K562 treated with DMSO at 1 percent for 24 hours (cell line): ENCODE measurements around the gene ADAT3. TPM values are rescaled to one million over a fixed set of nuclear protein-coding genes. Genes with fewer than 3 reads are reported as not detected.

Experiments
- total RNA-seq: library from RNA; unstranded; fragments of 300-600 nt; gene quantifications from 2 replicates; pipeline ENCODE4 v1.2.3, GENCODE V29; 2022; ENCODE audit warnings: low read depth; ENCODE audit not compliant: insufficient read depth

The ADAT3 gene
- 29.8 and 34.6 TPM in 2 replicates for total RNA-seq

DNA sequence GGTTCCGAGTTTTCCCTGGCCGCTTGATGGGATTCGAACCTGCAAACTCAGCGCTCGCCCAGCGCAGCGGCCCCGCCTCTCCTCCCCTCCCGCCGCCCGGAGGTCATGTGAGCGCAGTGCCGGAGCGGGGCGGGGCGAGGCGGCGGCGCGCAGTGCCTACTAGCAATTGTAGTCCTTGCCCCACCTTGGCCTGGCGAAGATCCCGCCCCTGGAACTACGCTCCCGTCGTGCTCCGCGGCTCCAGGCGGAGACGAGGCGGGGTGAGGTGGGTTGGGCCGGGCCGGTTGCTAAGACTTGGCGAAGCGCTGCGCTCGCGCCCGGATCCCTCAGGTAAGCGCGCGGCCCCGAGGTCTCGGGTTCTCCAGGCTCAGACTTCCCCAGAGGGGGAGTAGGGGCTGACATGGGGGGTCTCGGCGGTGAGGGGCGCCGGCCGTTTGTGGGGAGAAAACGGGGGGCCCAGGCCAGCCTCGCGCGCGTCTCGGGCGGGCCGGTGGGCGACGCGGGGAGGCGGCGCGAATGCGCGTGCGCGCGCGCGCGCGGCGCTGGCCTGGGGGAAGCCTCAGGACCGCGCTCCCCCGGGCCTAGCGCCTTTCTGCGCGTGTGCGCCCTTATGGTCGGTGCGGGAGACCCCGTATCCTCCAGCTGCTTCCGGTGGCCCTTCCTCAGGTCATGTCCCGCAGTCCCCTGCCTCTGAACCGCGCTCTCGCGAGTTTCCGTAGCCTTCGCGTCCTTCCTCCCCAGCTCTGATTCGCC is at the start of gene ADAT3, which contains the start of gene SCAMP4:
TSS of gene ADAT3 (plus strand) at position 290 of the 753 bp plus-strand sequence. CDS start 6,649 bp downstream, outside the sequence.
TSS of gene SCAMP4 (plus strand) at position 290 of the 753 bp plus-strand sequence. CDS start 9,621 bp downstream, outside the sequence.

DNA sequence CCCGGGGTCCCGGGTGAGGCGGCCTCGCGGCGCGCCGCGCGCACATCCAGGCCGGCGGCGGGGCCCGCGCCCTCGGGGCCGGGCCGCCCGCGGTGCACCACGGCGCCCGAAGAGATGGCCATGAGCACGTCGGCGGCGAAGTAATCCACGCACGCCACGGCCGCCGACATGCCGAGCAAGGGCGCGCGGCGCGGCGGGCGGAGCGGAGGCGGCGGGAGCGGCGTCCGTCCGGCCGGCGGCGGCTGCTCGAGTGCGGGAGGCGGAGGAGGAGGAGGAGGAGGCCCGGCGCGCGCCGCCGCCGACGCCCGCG is 41.9 kb upstream of the ADAT3 start, which contains the start of gene KLF16:
TSS of gene KLF16 (minus strand) at position 252 of the 310 bp plus-strand sequence. CDS start at position 170, 82 bp downstream.

GRCh38 chr19:1885398-1886119 is 19.6 kb upstream of the ADAT3 start, which contains the start of gene ABHD17A:
Gene ABHD17A (minus strand): TSS chr19:1885496. CDS start chr19:1881566, 3,930 bp downstream.

DNA sequence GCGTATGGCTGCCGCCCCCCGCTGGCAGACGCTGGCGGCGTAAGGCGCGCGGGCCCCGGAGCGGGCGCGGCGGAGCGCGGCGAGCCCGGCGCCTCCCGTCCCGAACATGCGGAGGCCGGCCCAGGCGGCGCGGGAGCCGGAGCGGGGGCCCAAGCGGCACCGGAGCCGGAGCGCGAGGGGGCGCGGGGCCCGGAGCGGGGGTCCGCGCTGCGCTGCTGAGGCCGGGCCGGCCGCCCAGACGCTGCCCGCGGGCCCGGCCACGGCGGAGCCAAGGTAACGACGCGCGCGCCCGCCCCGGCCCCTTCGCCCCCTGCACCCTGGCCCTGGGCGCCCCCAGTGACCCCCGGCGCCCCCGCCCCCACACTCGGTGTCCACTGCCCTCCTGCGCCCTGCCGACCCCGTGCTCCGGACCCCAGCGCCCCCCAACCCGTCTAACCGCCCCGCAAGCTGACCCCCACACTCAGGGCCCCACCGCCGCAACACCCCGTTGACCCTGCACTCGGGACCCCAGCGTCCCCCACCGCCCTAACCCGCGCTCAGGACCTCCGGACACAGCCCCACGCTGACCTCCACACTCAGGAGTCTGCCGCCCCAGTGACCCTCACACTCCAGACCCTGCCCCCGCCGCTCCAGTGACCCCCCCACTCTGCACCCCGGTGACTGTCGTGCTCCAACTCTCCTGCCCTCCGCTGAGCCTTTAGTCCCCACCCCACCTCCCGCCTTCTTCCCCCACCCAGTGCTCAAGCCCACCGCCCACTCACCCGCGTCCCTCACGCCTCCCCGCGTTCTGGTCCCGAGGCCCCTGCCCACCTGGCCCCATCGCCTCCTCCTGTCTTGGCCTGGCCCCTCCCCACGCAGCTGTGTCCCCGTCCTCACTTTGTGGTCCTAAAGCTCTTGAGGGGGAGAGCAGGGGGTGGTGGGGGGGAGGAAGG is 36.2 kb downstream of the ADAT3 start, which contains the start of gene CSNK1G2:
TSS of gene CSNK1G2 (plus strand) at position 27 of the 932 bp plus-strand sequence. CDS start 28,601 bp downstream, outside the sequence.

Other genes starting within 250 kb of the ADAT3 start
- gene ONECUT3, start 151.9 kb upstream of the ADAT3 start, total RNA-seq: not detected in 2 replicates
- gene ATP8B3, start 93.1 kb upstream of the ADAT3 start, total RNA-seq: 4.3 and 5.2 TPM in 2 replicates
- 37.0 and 38.1 TPM in 2 replicates for gene REXO1, start 56.9 kb upstream of the ADAT3 start, total RNA-seq
- gene KLF16, start 41.8 kb upstream of the ADAT3 start, total RNA-seq: 24.2 and 32.4 TPM in 2 replicates
- 230 and 249 TPM in 2 replicates for gene ABHD17A, start 19.9 kb upstream of the ADAT3 start, total RNA-seq
- gene SCAMP4, start within 50 bp of the ADAT3 start, total RNA-seq: 71.3 and 85.5 TPM in 2 replicates
- 107 and 137 TPM in 2 replicates for gene CSNK1G2, start 35.8 kb downstream of the ADAT3 start, total RNA-seq
- 117 and 126 TPM in 2 replicates for gene BTBD2, start 110.3 kb downstream of the ADAT3 start, total RNA-seq
- gene MKNK2, start 145.8 kb downstream of the ADAT3 start, total RNA-seq: 395 and 452 TPM in 2 replicates
- gene MOB3A, start 190.9 kb downstream of the ADAT3 start, total RNA-seq: 16.0 and 19.2 TPM in 2 replicates
- 1.2 and 1.5 TPM in 2 replicates for gene IZUMO4, start 191.5 kb downstream of the ADAT3 start, total RNA-seq
- 126 and 128 TPM in 2 replicates for gene AP3D1, start 246.2 kb downstream of the ADAT3 start, total RNA-seq